Peyer's patch (tissue), 4 donors: ENCODE results near the gene IFITM2.

Experiments used
- POLR2A ChIP-seq, 2 donors: fragments of 450-650 bp; IDR thresholded peaks; one replicate each; pipeline ENCODE4 v1.5.1; 2017; ENCODE audit warnings: antibody characterized with exemption in 2 of 2, mild to moderate bottlenecking in 2 of 2, moderate library complexity in 2 of 2
- TF ChIP-seq, protein P1 (sequence below), 6 experiments: fragments of 450-650 bp in 4 of 6; fragments of 200-600 bp in 2 of 6; sonication (generic) in 1 of 6; IDR thresholded peaks; one replicate each; pipeline ENCODE4 v1.5.1; 2017 to 2019; ENCODE audit warnings: antibody characterized with exemption in 6 of 6, mild to moderate bottlenecking in 3 of 6, moderate library complexity in 1 of 6

DNA sequence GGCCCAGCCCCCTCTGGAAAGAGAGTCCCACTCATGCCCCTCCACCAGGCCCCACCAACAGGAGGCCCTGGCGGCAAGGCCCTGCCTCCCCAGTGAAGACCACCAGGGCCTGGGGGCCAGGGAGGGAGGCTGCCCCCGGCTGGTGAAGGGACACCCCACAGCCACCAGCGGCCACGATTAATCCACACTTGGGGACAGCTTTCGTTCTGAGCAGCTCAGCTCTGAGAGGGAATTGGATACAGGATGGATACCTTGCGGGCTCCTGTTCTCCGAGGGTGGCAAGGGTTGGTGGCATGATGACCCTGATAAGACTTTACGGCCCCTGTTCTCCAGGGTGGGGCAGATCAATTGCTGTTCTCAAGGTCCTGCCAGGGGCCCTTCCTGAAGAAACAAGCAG lies 36.3 kb upstream of the IFITM2 start:
- TF ChIP-seq, protein P1, sequence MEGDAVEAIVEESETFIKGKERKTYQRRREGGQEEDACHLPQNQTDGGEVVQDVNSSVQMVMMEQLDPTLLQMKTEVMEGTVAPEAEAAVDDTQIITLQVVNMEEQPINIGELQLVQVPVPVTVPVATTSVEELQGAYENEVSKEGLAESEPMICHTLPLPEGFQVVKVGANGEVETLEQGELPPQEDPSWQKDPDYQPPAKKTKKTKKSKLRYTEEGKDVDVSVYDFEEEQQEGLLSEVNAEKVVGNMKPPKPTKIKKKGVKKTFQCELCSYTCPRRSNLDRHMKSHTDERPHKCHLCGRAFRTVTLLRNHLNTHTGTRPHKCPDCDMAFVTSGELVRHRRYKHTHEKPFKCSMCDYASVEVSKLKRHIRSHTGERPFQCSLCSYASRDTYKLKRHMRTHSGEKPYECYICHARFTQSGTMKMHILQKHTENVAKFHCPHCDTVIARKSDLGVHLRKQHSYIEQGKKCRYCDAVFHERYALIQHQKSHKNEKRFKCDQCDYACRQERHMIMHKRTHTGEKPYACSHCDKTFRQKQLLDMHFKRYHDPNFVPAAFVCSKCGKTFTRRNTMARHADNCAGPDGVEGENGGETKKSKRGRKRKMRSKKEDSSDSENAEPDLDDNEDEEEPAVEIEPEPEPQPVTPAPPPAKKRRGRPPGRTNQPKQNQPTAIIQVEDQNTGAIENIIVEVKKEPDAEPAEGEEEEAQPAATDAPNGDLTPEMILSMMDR (IDR thresholded peaks at IDR 0.05): peak in 2 of 6 experiments; percentile 15 to 32
- TF ChIP-seq POLR2A (IDR thresholded peaks at IDR 0.05): peak in 1 of 2 donors; percentile 30
